Transverse colon (tissue), 4 donors: ENCODE measurements around the gene YAP1. TPM values are rescaled to one million over a fixed set of nuclear protein-coding genes. Genes with fewer than 3 reads are reported as not detected.

Experiments
- DNase-seq: peaks from one replicate; pipeline ENCODE4 v3.0.0-alpha.2; 2019
- H3K27ac ChIP-seq, 4 donors: fragments of 200-600 bp; sonication (generic); 2 replicates each; pipeline ENCODE4 v1.5.1; 2016 to 2018; ENCODE audit warnings: inconsistent platforms in 4 of 4
- H3K27me3 ChIP-seq: fragments of 200-600 bp; sonication (generic); 2 replicates; pipeline ENCODE4 v1.5.1; 2017; ENCODE audit warnings: inconsistent platforms
- H3K36me3 ChIP-seq, 4 donors: fragments of 200-600 bp; sonication (generic); 2 replicates each; pipeline ENCODE4 v1.5.1; 2017 to 2019; ENCODE audit warnings: inconsistent platforms in 4 of 4
- H3K4me1 ChIP-seq, 4 donors: fragments of 200-600 bp; sonication (generic); 2 replicates each; pipeline ENCODE4 v1.5.1; 2017 to 2020; ENCODE audit warnings: inconsistent platforms in 4 of 4
- H3K4me3 ChIP-seq, 4 donors: fragments of 200-600 bp; sonication (generic); 1 replicate in 1 of 4; 2 replicates in 3 of 4; pipeline versions ENCODE4 v1.5.1 to v1.6.1; 2017 to 2019; ENCODE audit warnings: inconsistent platforms in 4 of 4
- H3K9me3 ChIP-seq, 2 donors: fragments of 200-600 bp; sonication (generic); 2 replicates each; pipeline ENCODE4 v1.5.1; 2017 to 2019; ENCODE audit warnings: inconsistent platforms in 2 of 2
- EP300 ChIP-seq: sonication (generic); formaldehyde crosslinking; IDR thresholded peaks from one replicate; pipeline ENCODE4 v1.6.1; 2017; ENCODE audit warnings: antibody characterized with exemption, low read depth
- POLR2A ChIP-seq: fragments of 450-650 bp; IDR thresholded peaks from one replicate; pipeline ENCODE4 v1.6.1; 2016; ENCODE audit warnings: antibody characterized with exemption, mild to moderate bottlenecking, moderate library complexity
- POLR2AphosphoS5 ChIP-seq, 3 donors: sonication (generic); formaldehyde crosslinking; IDR thresholded peaks; one replicate each; pipeline ENCODE4 v1.6.1; 2016; ENCODE audit warnings: antibody characterized with exemption in 3 of 3
- WGBS, 2 donors: methylation state at CpG; one replicate each; pipeline ENCODE4 v1.1.5; 2018; ENCODE audit warnings: low coverage in 1 of 2; 5-methylcytosine and 5-hydroxymethylcytosine counted together
- in situ Hi-C, 4 donors: fragments of 200-750 bp; cut with MboI; loops; one replicate each; pipeline versions ENCODE4 v1.15.0 to v1.15.1; 2017; ENCODE audit warnings: low sequenced_read_pairs in 3 of 4, low pct_ligation_motif_present in 1 of 4, low pct_unique_long_range_greater_than_20kb in 1 of 4
- intact Hi-C: fragments of 100-400 bp; cut with DNase I; formaldehyde crosslinking; loops from one replicate; pipeline ENCODE4 v1.15.1; 2023; ENCODE audit warnings: low total_unique reads
- total RNA-seq, 4 donors: library from RNA; depleted of rRNA; stranded (reverse); fragments of >200 nt; gene quantifications; one replicate each; pipeline ENCODE4 v1.1.0, GENCODE V29; 2016
- TF ChIP-seq, protein P1 (sequence below), 5 experiments: fragments of 200-600 bp in 3 of 5; fragments of 450-650 bp in 2 of 5; sonication (generic) in 3 of 5; IDR thresholded peaks; 1 replicate in 2 of 5; 2 replicates in 3 of 5; pipeline ENCODE4 v1.5.1; 2016 to 2017; ENCODE audit warnings: antibody characterized with exemption in 5 of 5, inconsistent platforms in 3 of 5, mild to moderate bottlenecking in 2 of 5, moderate library complexity in 1 of 5

Gene YAP1
- total RNA-seq, 4 donors from 2014 or later = 90.5 to 163 (median 105) TPM

DNA sequence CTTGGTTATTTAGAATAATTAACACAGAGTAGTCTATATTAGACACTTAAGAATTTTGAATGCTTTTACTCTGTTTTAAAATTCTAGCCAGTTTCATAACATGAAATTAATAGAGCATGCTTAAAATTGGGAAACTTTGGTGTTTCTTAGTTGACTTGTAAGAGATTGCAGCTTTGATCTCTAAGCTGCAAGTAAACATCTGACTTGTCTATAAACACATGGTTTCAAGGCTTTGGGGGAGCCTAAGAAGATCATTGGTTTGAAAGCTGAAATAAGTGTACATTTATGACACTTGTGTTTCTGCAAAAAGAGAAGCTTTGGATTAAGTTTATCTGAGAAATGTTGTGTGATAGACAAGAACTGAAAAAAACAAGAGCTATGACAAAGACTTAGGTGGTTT lies 37.8 kb downstream of the YAP1 start:
- Histone ChIP-seq H3K4me3 (no peak overlapping the region), H3K9me3 (no peaks in the 10 kb centered on the region), H3K27me3 (no peaks in the 10 kb centered on the region), H3K27ac (no peak overlapping the region), H3K36me3 (no peaks in the 10 kb centered on the region), H3K4me1 (peaks cover 4 to 38% (median 20%) of the 10 kb centered on the region in 4 donors)
- TF ChIP-seq POLR2AphosphoS5 (IDR thresholded peaks at IDR 0.05) (no peak), POLR2A (no peak), EP300 (no peak)
- TF ChIP-seq, protein P1, sequence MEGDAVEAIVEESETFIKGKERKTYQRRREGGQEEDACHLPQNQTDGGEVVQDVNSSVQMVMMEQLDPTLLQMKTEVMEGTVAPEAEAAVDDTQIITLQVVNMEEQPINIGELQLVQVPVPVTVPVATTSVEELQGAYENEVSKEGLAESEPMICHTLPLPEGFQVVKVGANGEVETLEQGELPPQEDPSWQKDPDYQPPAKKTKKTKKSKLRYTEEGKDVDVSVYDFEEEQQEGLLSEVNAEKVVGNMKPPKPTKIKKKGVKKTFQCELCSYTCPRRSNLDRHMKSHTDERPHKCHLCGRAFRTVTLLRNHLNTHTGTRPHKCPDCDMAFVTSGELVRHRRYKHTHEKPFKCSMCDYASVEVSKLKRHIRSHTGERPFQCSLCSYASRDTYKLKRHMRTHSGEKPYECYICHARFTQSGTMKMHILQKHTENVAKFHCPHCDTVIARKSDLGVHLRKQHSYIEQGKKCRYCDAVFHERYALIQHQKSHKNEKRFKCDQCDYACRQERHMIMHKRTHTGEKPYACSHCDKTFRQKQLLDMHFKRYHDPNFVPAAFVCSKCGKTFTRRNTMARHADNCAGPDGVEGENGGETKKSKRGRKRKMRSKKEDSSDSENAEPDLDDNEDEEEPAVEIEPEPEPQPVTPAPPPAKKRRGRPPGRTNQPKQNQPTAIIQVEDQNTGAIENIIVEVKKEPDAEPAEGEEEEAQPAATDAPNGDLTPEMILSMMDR (IDR thresholded peaks at IDR 0.05) = no peak
- no peak for DNase-seq
- intact Hi-C loops = no loop called here
- in situ Hi-C loops = no loop called here

- in situ Hi-C loops (no loop called here), intact Hi-C loops (no loop called here)
- Histone ChIP-seq H3K27me3 (no peaks in the 10 kb centered on the region), H3K4me3 (no peak overlapping the region), H3K36me3 (no peaks in the 10 kb centered on the region), H3K4me1 (peaks cover 9 to 42% (median 20%) of the 10 kb centered on the region in 4 donors), H3K27ac (no peak overlapping the region), H3K9me3 (no peaks in the 10 kb centered on the region)
- DNase-seq = no peak
- WGBS, 2 donors = 95 to 100% methylated on average over 1 to 6 of the region's 6 CpGs
- TF ChIP-seq, protein P1 (IDR thresholded peaks at IDR 0.05) = no peak
- no peak for TF ChIP-seq EP300
- TF ChIP-seq POLR2A = no peak
- no peak for TF ChIP-seq POLR2AphosphoS5 (IDR thresholded peaks at IDR 0.05)
Measured at GRCh38 chr11:102151784-102152525, 41.7 kb downstream of the YAP1 start.

GRCh38 chr11:102153082-102153481 lies 42.8 kb downstream of the YAP1 start:
- H3K4me1 ChIP-seq = peaks cover 16 to 45% (median 29%) of the 10 kb centered on the region in 4 donors
- in situ Hi-C loops = no loop called here
- H3K27ac ChIP-seq = no peak overlapping the region

GRCh38 chr11:102154806-102155205 lies 44.6 kb downstream of the YAP1 start:
- in situ Hi-C loops (no loop called here), intact Hi-C loops (no loop called here)
- Histone ChIP-seq H3K4me3 (no peak overlapping the region), H3K36me3 (no peaks in the 10 kb centered on the region), H3K9me3 (no peaks in the 10 kb centered on the region), H3K27ac (no peak overlapping the region), H3K4me1 (peaks cover 21 to 56% (median 34%) of the 10 kb centered on the region in 4 donors), H3K27me3 (no peaks in the 10 kb centered on the region)
- WGBS, 2 donors = 89 to 90% methylated on average over 1 of the region's 1 CpG
- TF ChIP-seq, protein P1 (IDR thresholded peaks at IDR 0.05) = no peak
- TF ChIP-seq EP300 (no peak), POLR2AphosphoS5 (IDR thresholded peaks at IDR 0.05) (no peak), POLR2A (no peak)
- no peak for DNase-seq

More at GRCh38 chr11:102153082-102153481, 42.8 kb downstream of the YAP1 start:
- Histone ChIP-seq H3K9me3 (no peaks in the 10 kb centered on the region), H3K4me3 (no peak overlapping the region), H3K27me3 (no peaks in the 10 kb centered on the region), H3K36me3 (no peaks in the 10 kb centered on the region)
- 88 to 91% methylated on average over 1 of the region's 1 CpG for WGBS, 2 donors
- DNase-seq = no peak
- intact Hi-C loops = no loop called here
- TF ChIP-seq POLR2A (no peak), EP300 (no peak), POLR2AphosphoS5 (IDR thresholded peaks at IDR 0.05) (no peak)
- TF ChIP-seq, protein P1 (IDR thresholded peaks at IDR 0.05) = no peak
